ENCODE measurements around the gene SKI.

The SKI gene

GRCh38 chr1:2358651-2359640 is 130.8 kb downstream of the SKI start:
- DNase-seq: no peak

Measured in amniotic stem cell (primary cell).